HEK293 (cell line): ENCODE measurements around the gene SVOP.

Experiments used
- ATF2 ChIP-seq: fragments of 450-650 bp; formaldehyde crosslinking; IDR thresholded peaks from 2 replicates; pipeline ENCODE4 v1.5.1; 2016; ENCODE audit warnings: missing biosample characterization, missing genetic modification characterization, low read depth
- CTCF ChIP-seq: fragments of 450-650 bp; formaldehyde crosslinking; IDR thresholded peaks from 2 replicates; pipeline ENCODE4 v1.5.1; 2016; ENCODE audit warnings: missing biosample characterization, missing genetic modification characterization
- PRDM10 ChIP-seq: fragments of 450-650 bp; formaldehyde crosslinking; IDR thresholded peaks from 2 replicates; pipeline ENCODE4 v1.5.1; 2016; ENCODE audit warnings: missing biosample characterization, missing genetic modification characterization
- REST ChIP-seq: fragments of 450-650 bp; formaldehyde crosslinking; IDR thresholded peaks from 2 replicates; pipeline ENCODE4 v1.5.1; 2016; ENCODE audit warnings: missing biosample characterization, missing genetic modification characterization
- TCF7L2 ChIP-seq: IDR thresholded peaks from 2 replicates; pipeline ENCODE4 v1.6.1; 2011; ENCODE audit warnings: low read depth, mild to moderate bottlenecking, inconsistent platforms, low read length, moderate library complexity, borderline replicate concordance
- ZBTB10 ChIP-seq: fragments of 450-650 bp; formaldehyde crosslinking; IDR thresholded peaks from 2 replicates; pipeline ENCODE4 v1.5.1; 2016; ENCODE audit warnings: missing biosample characterization, missing genetic modification characterization
- ZFP37 ChIP-seq: fragments of 450-650 bp; formaldehyde crosslinking; IDR thresholded peaks from 2 replicates; pipeline ENCODE4 v1.5.1; 2016; ENCODE audit warnings: missing biosample characterization, missing genetic modification characterization
- ZNF274 ChIP-seq, 2 experiments: fragments of 200-500 bp in 1 of 2; fragments of 450-650 bp in 1 of 2; sonication (Bioruptor generic) in 1 of 2; formaldehyde crosslinking in 1 of 2; IDR thresholded peaks; 2 replicates each; pipeline versions ENCODE4 v1.5.1 to v1.6.1; 2014 to 2016; ENCODE audit warnings: borderline replicate concordance in 1 of 2, inconsistent platforms in 1 of 2, low read length in 1 of 2, missing biosample characterization in 1 of 2, missing genetic modification characterization in 1 of 2
- ZNF391 ChIP-seq: fragments of 450-650 bp; formaldehyde crosslinking; IDR thresholded peaks from 2 replicates; pipeline ENCODE4 v1.5.1; 2016; ENCODE audit warnings: low read depth, missing biosample characterization, missing genetic modification characterization, borderline replicate concordance
- ZNF510 ChIP-seq: fragments of 450-650 bp; formaldehyde crosslinking; IDR thresholded peaks from 2 replicates; pipeline ENCODE4 v1.5.1; 2018; ENCODE audit warnings: mild to moderate bottlenecking, missing genetic modification characterization, missing biosample characterization; ENCODE audit not compliant: insufficient replicate concordance
- ZNF561 ChIP-seq: fragments of 450-650 bp; IDR thresholded peaks from 2 replicates; pipeline ENCODE4 v1.5.1; 2018; ENCODE audit warnings: missing biosample characterization, missing genetic modification characterization, borderline replicate concordance
- ZNF580 ChIP-seq: fragments of 450-650 bp; formaldehyde crosslinking; IDR thresholded peaks from 2 replicates; pipeline ENCODE4 v1.5.1; 2016; ENCODE audit warnings: missing biosample characterization, missing genetic modification characterization
- ZNF768 ChIP-seq: fragments of 450-650 bp; formaldehyde crosslinking; IDR thresholded peaks from 2 replicates; pipeline ENCODE4 v1.5.1; 2018; ENCODE audit warnings: missing biosample characterization, mild to moderate bottlenecking, missing genetic modification characterization

- TF ChIP-seq CTCF, result no peak
- TF ChIP-seq ZNF561 (tag by site-specific recombination), result no peak
- TF ChIP-seq TCF7L2, result no peak
- no peak for TF ChIP-seq PRDM10 (tag by site-specific recombination)
- TF ChIP-seq ZFP37 (tag by site-specific recombination), result no peak
- no peak for TF ChIP-seq ZNF768 (tag by site-specific recombination)
- no peak for TF ChIP-seq ATF2 (tag by site-specific recombination)
- no peak for TF ChIP-seq ZBTB10 (tag by site-specific recombination)
- no peak for TF ChIP-seq REST (tag by site-specific recombination)
- no peak for TF ChIP-seq ZNF580 (tag by site-specific recombination)
- no peak for TF ChIP-seq ZNF274 (IDR thresholded peaks at IDR 0.05; ENCODE audit: low read length)
- TF ChIP-seq ZNF274 (tag by site-specific recombination; IDR thresholded peaks at IDR 0.05; ENCODE audit: borderline replicate concordance), result no peak
- TF ChIP-seq ZNF510 (tag by site-specific recombination), result no peak
- TF ChIP-seq ZNF391 (tag by site-specific recombination), result no peak
Measured at GRCh38 chr12:108862588-108862959, 158.3 kb downstream of the SVOP start.
